HG03575 (cell line): ENCODE results near the gene C20orf173.
A peak's percentile ranks its signal among the peaks of the same experiment; 100 is the strongest.

Experiments used
- ATAC-seq: cut with Tn5 transposase; IDR thresholded peaks from one replicate; pipeline ENCODE4 v1.9.1; 2021; ENCODE audit not compliant: unreplicated experiment, insufficient number of reproducible peaks, low FRiP score; ENCODE audit errors: extremely low read depth

C20orf173 gene

GRCh38 chr20:35511814-35512420 is 17.5 kb downstream of the C20orf173 start:
- no peak for ATAC-seq

GRCh38 chr20:35510951-35511735 is 18.3 kb downstream of the C20orf173 start:
- ATAC-seq, result no peak

- ATAC-seq, result no peak
Observed at GRCh38 chr20:35508493-35509218, 20.8 kb downstream of the C20orf173 start.

GRCh38 chr20:35506872-35507638 is 22.4 kb downstream of the C20orf173 start:
- ATAC-seq, result no peak

- no peak for ATAC-seq
Observed at GRCh38 chr20:35506179-35506578, 23.3 kb downstream of the C20orf173 start.

GRCh38 chr20:35504751-35505150 is 24.7 kb downstream of the C20orf173 start:
- no peak for ATAC-seq

GRCh38 chr20:35503841-35504561 is 25.5 kb downstream of the C20orf173 start:
- no peak for ATAC-seq

GRCh38 chr20:35503281-35503680 is 26.2 kb downstream of the C20orf173 start:
- no peak for ATAC-seq

- ATAC-seq, result no peak
Observed at GRCh38 chr20:35502352-35502751, 27.1 kb downstream of the C20orf173 start.

- ATAC-seq, result no peak
Observed at GRCh38 chr20:35499271-35499670, 30.2 kb downstream of the C20orf173 start.

- no peak for ATAC-seq
Observed at GRCh38 chr20:35497780-35498189, 31.7 kb downstream of the C20orf173 start.

- no peak for ATAC-seq
Observed at GRCh38 chr20:35497320-35497719, 32.1 kb downstream of the C20orf173 start.

GRCh38 chr20:35496481-35496880 is 33.0 kb downstream of the C20orf173 start:
- ATAC-seq, result no peak

- no peak for ATAC-seq
Observed at GRCh38 chr20:35492352-35492751, 37.1 kb downstream of the C20orf173 start.

GRCh38 chr20:35491823-35492222 is 37.6 kb downstream of the C20orf173 start:
- ATAC-seq, result no peak

- peak; percentile 68 for ATAC-seq
Observed at GRCh38 chr20:35490736-35491181, 38.7 kb downstream of the C20orf173 start.

- ATAC-seq, result no peak
Observed at GRCh38 chr20:35489717-35490116, 39.7 kb downstream of the C20orf173 start.

- ATAC-seq, result no peak
Observed at GRCh38 chr20:35487479-35487878, 42.0 kb downstream of the C20orf173 start.

GRCh38 chr20:35479798-35480197 is 49.7 kb downstream of the C20orf173 start:
- no peak for ATAC-seq
